ENCODE measurements around the gene SP3. TPM values are rescaled to one million over a fixed set of nuclear protein-coding genes. Genes with fewer than 3 reads are reported as not detected.

Gene SP3
- total and polyA plus RNA-seq, 9 of the 15 experiments (the other 6 are each of a cell fraction or from before 2014, with no cell fraction given) = 12.0 to 106 (median 74.9) TPM

DNA sequence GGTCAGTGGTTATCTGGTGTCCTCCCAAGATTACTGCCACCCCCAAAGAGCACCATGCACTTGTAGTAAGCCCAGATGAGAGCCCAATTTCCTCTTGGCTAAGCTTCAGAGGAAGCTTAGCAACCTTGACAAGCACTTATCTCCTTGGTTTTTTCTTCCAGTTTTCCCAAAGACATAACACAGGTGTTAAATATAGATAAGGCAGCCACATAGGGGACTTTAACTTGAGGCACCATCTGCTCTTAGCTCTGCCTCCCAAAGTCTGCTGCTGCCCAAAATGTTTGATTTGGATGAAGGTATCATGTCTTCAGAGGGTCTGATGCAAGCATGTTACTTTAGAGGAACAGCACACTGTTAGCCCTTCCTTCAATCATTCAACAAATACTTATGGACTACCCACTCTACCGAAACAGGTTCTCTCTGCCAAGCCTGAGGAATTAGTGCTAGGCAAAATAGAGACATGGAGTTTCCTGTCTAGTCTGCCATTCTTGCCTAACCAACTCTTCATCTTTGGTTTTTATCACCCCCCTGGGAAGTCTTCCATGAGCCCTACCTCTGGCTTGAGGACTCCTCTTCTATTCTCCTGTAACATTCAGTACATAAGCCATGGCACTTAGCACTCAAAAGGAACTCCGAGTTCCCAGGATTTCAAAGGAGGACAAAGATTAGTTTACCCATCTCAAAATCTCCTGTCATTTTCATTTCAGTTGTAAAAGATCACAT, 73.7 kb downstream of the SP3 start (continued):
- TF ChIP-seq NBN (IDR thresholded peaks at IDR 0.05; ENCODE audit: low read depth) (0 out of 2 replicates have a peak, but pooled peaks have one; percentile 61), PML (IDR thresholded peaks at IDR 0.05; ENCODE audit: low read length) (peak; percentile 93), LCOR (CRISPR knock-in tag; IDR thresholded peaks at IDR 0.05) (peak; percentile 94), POLR2H (tag; IDR thresholded peaks at IDR 0.05; ENCODE audit: low read depth) (no peak), NFE2 (IDR thresholded peaks at IDR 0.05; ENCODE audit: low read depth) (no peak), ZNF57 (CRISPR knock-in tag; IDR thresholded peaks at IDR 0.05) (no peak), TAF7 (tag; IDR thresholded peaks at IDR 0.05) (no peak), SMARCE1 (IDR thresholded peaks at IDR 0.05) (peak; percentile 90), HDGF (IDR thresholded peaks at IDR 0.05) (no peak), ZNF785 (CRISPR knock-in tag; IDR thresholded peaks at IDR 0.05) (no peak), NRF1 (conservative IDR thresholded peaks at IDR 0.05 in 1 of 2, IDR thresholded peaks at IDR 0.05 in 1 of 2) (no peak), POLR2A (conservative IDR thresholded peaks at IDR 0.05) (no peak), CEBPG (CRISPR knock-in tag; IDR thresholded peaks at IDR 0.05) (no peak; the same call in 1 of the 2 replicates), CEBPG (tag; conservative IDR thresholded peaks at IDR 0.05 in 1 of 2, IDR thresholded peaks at IDR 0.05 in 1 of 2) (peak in 1 of 2 experiments; percentile 59; a peak in 2 of 4 replicates), ZNF140 (CRISPR knock-in tag; IDR thresholded peaks at IDR 0.05) (no peak), CREBBP (IDR thresholded peaks at IDR 0.05; ENCODE audit: low read depth, low read length) (no peak), ZNF324 (CRISPR knock-in tag; IDR thresholded peaks at IDR 0.05) (no peak)
- TF ChIP-seq, protein P1, sequence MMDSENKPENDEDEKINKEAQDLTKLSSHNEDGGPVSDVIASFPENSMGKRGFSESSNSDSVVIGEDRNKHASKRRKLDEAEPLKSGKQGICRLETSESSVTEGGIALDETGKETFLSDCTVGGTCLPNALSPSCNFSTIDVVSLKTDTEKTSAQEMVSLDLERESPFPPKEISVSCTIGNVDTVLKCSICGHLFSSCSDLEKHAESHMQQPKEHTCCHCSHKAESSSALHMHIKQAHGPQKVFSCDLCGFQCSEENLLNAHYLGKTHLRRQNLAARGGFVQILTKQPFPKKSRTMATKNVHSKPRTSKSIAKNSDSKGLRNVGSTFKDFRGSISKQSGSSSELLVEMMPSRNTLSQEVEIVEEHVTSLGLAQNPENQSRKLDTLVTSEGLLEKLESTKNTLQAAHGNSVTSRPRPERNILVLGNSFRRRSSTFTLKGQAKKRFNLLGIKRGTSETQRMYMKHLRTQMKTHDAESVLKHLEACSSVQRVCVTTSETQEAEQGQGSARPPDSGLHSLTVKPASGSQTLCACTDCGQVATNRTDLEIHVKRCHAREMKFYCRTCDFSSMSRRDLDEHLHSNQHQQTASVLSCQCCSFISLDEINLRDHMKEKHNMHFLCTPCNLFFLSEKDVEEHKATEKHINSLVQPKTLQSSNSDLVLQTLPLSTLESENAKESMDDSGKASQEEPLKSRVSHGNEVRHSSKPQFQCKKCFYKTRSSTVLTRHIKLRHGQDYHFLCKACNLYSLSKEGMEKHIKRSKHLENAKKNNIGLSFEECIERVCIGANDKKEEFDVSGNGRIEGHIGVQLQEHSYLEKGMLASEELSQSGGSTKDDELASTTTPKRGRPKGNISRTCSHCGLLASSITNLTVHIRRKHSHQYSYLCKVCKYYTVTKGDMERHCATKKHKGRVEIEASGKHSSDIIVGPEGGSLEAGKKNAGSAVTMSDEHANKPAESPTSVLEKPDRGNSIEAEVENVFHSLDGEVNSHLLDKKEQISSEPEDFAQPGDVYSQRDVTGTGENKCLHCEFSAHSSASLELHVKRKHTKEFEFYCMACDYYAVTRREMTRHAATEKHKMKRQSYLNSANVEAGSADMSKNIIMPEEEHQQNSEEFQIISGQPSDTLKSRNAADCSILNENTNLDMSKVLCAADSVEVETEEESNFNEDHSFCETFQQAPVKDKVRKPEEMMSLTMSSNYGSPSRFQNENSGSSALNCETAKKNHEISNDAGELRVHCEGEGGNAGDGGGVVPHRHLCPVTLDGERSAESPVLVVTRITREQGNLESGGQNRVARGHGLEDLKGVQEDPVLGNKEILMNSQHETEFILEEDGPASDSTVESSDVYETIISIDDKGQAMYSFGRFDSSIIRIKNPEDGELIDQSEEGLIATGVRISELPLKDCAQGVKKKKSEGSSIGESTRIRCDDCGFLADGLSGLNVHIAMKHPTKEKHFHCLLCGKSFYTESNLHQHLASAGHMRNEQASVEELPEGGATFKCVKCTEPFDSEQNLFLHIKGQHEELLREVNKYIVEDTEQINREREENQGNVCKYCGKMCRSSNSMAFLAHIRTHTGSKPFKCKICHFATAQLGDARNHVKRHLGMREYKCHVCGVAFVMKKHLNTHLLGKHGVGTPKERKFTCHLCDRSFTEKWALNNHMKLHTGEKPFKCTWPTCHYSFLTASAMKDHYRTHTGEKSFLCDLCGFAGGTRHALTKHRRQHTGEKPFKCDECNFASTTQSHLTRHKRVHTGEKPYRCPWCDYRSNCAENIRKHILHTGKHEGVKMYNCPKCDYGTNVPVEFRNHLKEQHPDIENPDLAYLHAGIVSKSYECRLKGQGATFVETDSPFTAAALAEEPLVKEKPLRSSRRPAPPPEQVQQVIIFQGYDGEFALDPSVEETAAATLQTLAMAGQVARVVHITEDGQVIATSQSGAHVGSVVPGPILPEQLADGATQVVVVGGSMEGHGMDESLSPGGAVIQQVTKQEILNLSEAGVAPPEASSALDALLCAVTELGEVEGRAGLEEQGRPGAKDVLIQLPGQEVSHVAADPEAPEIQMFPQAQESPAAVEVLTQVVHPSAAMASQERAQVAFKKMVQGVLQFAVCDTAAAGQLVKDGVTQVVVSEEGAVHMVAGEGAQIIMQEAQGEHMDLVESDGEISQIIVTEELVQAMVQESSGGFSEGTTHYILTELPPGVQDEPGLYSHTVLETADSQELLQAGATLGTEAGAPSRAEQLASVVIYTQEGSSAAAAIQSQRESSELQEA (IDR thresholded peaks at IDR 0.05; ENCODE audit: low read depth) = no peak
- TF ChIP-seq, protein P2, sequence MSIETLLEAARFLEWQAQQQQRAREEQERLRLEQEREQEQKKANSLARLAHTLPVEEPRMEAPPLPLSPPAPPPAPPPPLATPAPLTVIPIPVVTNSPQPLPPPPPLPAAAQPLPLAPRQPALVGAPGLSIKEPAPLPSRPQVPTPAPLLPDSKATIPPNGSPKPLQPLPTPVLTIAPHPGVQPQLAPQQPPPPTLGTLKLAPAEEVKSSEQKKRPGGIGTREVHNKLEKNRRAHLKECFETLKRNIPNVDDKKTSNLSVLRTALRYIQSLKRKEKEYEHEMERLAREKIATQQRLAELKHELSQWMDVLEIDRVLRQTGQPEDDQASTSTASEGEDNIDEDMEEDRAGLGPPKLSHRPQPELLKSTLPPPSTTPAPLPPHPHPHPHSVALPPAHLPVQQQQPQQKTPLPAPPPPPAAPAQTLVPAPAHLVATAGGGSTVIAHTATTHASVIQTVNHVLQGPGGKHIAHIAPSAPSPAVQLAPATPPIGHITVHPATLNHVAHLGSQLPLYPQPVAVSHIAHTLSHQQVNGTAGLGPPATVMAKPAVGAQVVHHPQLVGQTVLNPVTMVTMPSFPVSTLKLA (conservative IDR thresholded peaks at IDR 0.05) = no peak
- TF ChIP-seq, protein P3, sequence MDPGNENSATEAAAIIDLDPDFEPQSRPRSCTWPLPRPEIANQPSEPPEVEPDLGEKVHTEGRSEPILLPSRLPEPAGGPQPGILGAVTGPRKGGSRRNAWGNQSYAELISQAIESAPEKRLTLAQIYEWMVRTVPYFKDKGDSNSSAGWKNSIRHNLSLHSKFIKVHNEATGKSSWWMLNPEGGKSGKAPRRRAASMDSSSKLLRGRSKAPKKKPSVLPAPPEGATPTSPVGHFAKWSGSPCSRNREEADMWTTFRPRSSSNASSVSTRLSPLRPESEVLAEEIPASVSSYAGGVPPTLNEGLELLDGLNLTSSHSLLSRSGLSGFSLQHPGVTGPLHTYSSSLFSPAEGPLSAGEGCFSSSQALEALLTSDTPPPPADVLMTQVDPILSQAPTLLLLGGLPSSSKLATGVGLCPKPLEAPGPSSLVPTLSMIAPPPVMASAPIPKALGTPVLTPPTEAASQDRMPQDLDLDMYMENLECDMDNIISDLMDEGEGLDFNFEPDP (CRISPR knock-in tag; IDR thresholded peaks at IDR 0.05) = no peak

Measured in K562 (cell line).